ENCODE measurements around the gene KCNJ6.

GRCh38 chr21:37805266-37805665 lies 111.0 kb downstream of the KCNJ6 start:
- TF ChIP-seq CTCF (conservative IDR thresholded peaks at IDR 0.05; ENCODE audit: low read length) (no peak), EZH2phosphoT487 (IDR thresholded peaks at IDR 0.05; ENCODE audit: borderline replicate concordance, low read depth, low read length) (no peak)
